Measurements from ENCODE around the gene MDK.

DNA sequence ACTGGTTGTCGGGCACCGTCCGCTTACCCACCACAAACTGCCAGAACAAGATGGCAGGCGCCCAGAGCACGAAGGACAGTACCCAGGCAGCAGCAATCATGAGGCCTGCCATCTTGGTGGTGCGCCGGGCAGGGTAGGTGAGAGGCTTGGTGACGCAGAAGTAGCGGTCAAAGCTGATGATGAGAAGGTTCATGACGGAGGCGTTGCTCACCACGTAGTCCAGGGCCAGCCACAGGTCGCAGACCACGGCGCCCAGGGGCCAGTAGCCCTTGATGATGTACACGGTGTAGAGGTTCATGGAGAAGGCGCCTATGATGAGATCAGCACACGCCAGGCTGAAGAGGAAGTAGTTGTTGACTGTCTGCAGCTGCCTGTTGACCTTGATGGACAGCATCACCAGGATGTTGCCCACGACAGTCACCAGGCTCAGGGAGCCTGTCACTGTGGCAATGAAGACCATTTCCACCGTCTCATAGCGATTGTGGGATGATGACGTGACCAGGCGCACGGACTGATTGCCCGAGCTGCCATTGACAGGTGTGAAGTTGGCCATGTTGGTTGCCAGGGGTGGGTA lies 4.6 kb downstream of the MDK start:
- TF ChIP-seq, protein P1, sequence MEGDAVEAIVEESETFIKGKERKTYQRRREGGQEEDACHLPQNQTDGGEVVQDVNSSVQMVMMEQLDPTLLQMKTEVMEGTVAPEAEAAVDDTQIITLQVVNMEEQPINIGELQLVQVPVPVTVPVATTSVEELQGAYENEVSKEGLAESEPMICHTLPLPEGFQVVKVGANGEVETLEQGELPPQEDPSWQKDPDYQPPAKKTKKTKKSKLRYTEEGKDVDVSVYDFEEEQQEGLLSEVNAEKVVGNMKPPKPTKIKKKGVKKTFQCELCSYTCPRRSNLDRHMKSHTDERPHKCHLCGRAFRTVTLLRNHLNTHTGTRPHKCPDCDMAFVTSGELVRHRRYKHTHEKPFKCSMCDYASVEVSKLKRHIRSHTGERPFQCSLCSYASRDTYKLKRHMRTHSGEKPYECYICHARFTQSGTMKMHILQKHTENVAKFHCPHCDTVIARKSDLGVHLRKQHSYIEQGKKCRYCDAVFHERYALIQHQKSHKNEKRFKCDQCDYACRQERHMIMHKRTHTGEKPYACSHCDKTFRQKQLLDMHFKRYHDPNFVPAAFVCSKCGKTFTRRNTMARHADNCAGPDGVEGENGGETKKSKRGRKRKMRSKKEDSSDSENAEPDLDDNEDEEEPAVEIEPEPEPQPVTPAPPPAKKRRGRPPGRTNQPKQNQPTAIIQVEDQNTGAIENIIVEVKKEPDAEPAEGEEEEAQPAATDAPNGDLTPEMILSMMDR (IDR thresholded peaks at IDR 0.05; ENCODE audit: extremely low read depth in 1 of 2, insufficient read depth in 1 of 2, low read depth in 1 of 2, low read length in 2 of 2): no peak
- no peak for TF ChIP-seq EZH2 (IDR thresholded peaks at IDR 0.05; ENCODE audit: borderline replicate concordance, low read depth, low read length, severe bottlenecking)
